ENCODE results near the gene PRSS8.

PRSS8 gene

GRCh38 chr16:31099860-31100638 lies 35.5 kb downstream of the PRSS8 start:
- DNase-seq: no peak

- peak; percentile 95 for DNase-seq
Observed at GRCh38 chr16:31094424-31095120, 41.0 kb downstream of the PRSS8 start, which contains the start of gene VKORC1. Gene VKORC1 (minus strand): TSS chr16:31094797. CDS start chr16:31094729, 68 bp downstream.

- DNase-seq: no peak
Observed at GRCh38 chr16:31094088-31094423, 41.5 kb downstream of the PRSS8 start.

GRCh38 chr16:31093132-31093703 lies 42.3 kb downstream of the PRSS8 start:
- peak in 1 of 2 experiments; percentile 29 for DNase-seq

- no peak for DNase-seq
Observed at GRCh38 chr16:31092330-31092729, 43.2 kb downstream of the PRSS8 start.

GRCh38 chr16:31090540-31090939 lies 45.0 kb downstream of the PRSS8 start:
- no peak for DNase-seq

- no peak for DNase-seq
Observed at GRCh38 chr16:31089199-31089598, 46.3 kb downstream of the PRSS8 start.

- peak in 1 of 2 experiments; percentile 63 for DNase-seq
Observed at GRCh38 chr16:31088459-31089183, 46.9 kb downstream of the PRSS8 start, which contains the start of gene PRSS53. Gene PRSS53 (minus strand): TSS chr16:31088943. CDS start chr16:31088809, 134 bp downstream.

GRCh38 chr16:31087971-31088370 lies 47.6 kb downstream of the PRSS8 start:
- no peak for DNase-seq

- DNase-seq: no peak
Observed at GRCh38 chr16:31087481-31087880, 48.0 kb downstream of the PRSS8 start.

GRCh38 chr16:31086629-31086906 lies 49.0 kb downstream of the PRSS8 start:
- no peak for DNase-seq

GRCh38 chr16:31085873-31086628 lies 49.5 kb downstream of the PRSS8 start:
- no peak for DNase-seq

- DNase-seq: no peak
Observed at GRCh38 chr16:31085411-31085810, 50.1 kb downstream of the PRSS8 start.

GRCh38 chr16:31084584-31085302 lies 50.8 kb downstream of the PRSS8 start:
- DNase-seq: no peak

GRCh38 chr16:31083981-31084380 lies 51.5 kb downstream of the PRSS8 start:
- DNase-seq: no peak

GRCh38 chr16:31083556-31083955 lies 52.0 kb downstream of the PRSS8 start:
- no peak for DNase-seq

GRCh38 chr16:31083081-31083480 lies 52.4 kb downstream of the PRSS8 start:
- DNase-seq: no peak

GRCh38 chr16:31082368-31083045 lies 53.0 kb downstream of the PRSS8 start:
- no peak for DNase-seq

Data from NCI-H2081 (cell line).